Caco-2 (cell line): Measurements from ENCODE around the gene HMCES. TPM values are rescaled to one million over a fixed set of nuclear protein-coding genes. Genes with fewer than 3 reads are reported as not detected.

Source experiments
- BruUV-seq: library from RNA; stranded (reverse); fragments of 400-500 nt; replicated peaks from 2 replicates; lab custom pipeline; 2021; lab: Mats Ljungman, UMichigan
- CTCF ChIA-PET: fragments of 300-600 bp; sonication (Branson Sonifier 250); formaldehyde crosslinking; loops from one replicate; lab custom pipeline; 2022; ENCODE audit warnings: antibody characterized with exemption; lab: Charles Lee
- POLR2A ChIA-PET: fragments of 300-600 bp; sonication (Branson Sonifier 250); formaldehyde crosslinking; loops from one replicate; lab custom pipeline; 2022; ENCODE audit warnings: antibody characterized with exemption; lab: Charles Lee
- DNase-seq, 2 experiments: peaks; one replicate each; pipeline versions ENCODE4 v3.0.0 to v3.0.0-alpha.2; 2020 to 2022
- H3K27me3 ChIP-seq: replicated peaks from 2 replicates; pipeline ENCODE4 v1.6.0; 2011; ENCODE audit warnings: low read length; ENCODE audit not compliant: control insufficient read depth, insufficient read depth
- H3K36me3 ChIP-seq: 2 replicates; pipeline ENCODE4 v1.5.1; 2011; ENCODE audit warnings: low read length; ENCODE audit not compliant: control insufficient read depth, insufficient read depth
- H3K4me1 ChIP-seq: fragments of 250-450 bp; sonication (Bioruptor Pico); 2 replicates; pipeline ENCODE4 v1.5.1; 2020; ENCODE audit warnings: mild to moderate bottlenecking
- H3K4me3 ChIP-seq: 2 replicates; pipeline ENCODE4 v1.5.1; 2011; ENCODE audit warnings: low read depth, mild to moderate bottlenecking, control low read depth, low read length
- H3K9me3 ChIP-seq: fragments of 250-450 bp; sonication (Bioruptor Pico); 2 replicates; pipeline ENCODE4 v1.5.1; 2020; ENCODE audit warnings: mild to moderate bottlenecking, moderate library complexity
- H3K27ac Mint-ChIP-seq: one replicate; pipeline ENCODE4 v1.8.0; 2022; ENCODE audit warnings: mixed read lengths; ENCODE audit not compliant: unreplicated experiment
- H3K27me3 Mint-ChIP-seq: one replicate; pipeline ENCODE4 v1.8.0; 2022; ENCODE audit warnings: mixed read lengths; ENCODE audit not compliant: insufficient read depth, unreplicated experiment
- H3K36me3 Mint-ChIP-seq: one replicate; pipeline ENCODE4 v1.8.0; 2022; ENCODE audit warnings: mild to moderate bottlenecking, mixed read lengths; ENCODE audit not compliant: insufficient read depth, unreplicated experiment
- H3K4me1 Mint-ChIP-seq: one replicate; pipeline ENCODE4 v1.8.0; 2022; ENCODE audit warnings: low read depth, mixed read lengths; ENCODE audit not compliant: unreplicated experiment
- H3K4me3 Mint-ChIP-seq: one replicate; pipeline ENCODE4 v1.8.0; 2022; ENCODE audit warnings: mild to moderate bottlenecking, moderate library complexity, mixed read lengths; ENCODE audit not compliant: unreplicated experiment
- H3K9me3 Mint-ChIP-seq: one replicate; pipeline ENCODE4 v1.8.0; 2022; ENCODE audit warnings: mixed read lengths; ENCODE audit not compliant: unreplicated experiment
- CTCF ChIP-seq, 2 experiments: fragments of 200-600 bp in 1 of 2; IDR thresholded peaks; 1 replicate in 1 of 2; 2 replicates in 1 of 2; pipeline versions ENCODE4 v1.5.1 to v1.8.0; 2011 to 2022; ENCODE audit warnings: antibody characterized with exemption in 1 of 2, control low read depth in 1 of 2, inconsistent platforms in 1 of 2, low read depth in 1 of 2, low read length in 1 of 2, mild to moderate bottlenecking in 1 of 2, moderate library complexity in 1 of 2; ENCODE audit not compliant: insufficient read depth in 1 of 2, severe bottlenecking in 1 of 2, unreplicated experiment in 1 of 2
- intact Hi-C: fragments of 100-400 bp; cut with micrococcal nuclease; formaldehyde crosslinking; loops from one replicate; pipeline ENCODE4 v1.10.0; 2022; ENCODE audit not compliant: unreplicated experiment
- total RNA-seq: library from RNA; stranded (reverse); gene quantifications from 2 replicates; pipeline ENCODE4 v1.2.3, GENCODE V29; 2022

The HMCES gene
- total RNA-seq, 1 experiment from 2014 or later = 47.7 TPM

GRCh38 chr3:129256270-129256669 is 22.4 kb upstream of the HMCES start:
- DNase-seq = no peak
- no peak for TF ChIP-seq CTCF (IDR thresholded peaks at IDR 0.05; ENCODE audit: insufficient read depth in 1 of 2, low read depth in 1 of 2, low read length in 1 of 2, severe bottlenecking in 1 of 2, unreplicated experiment in 1 of 2)
- H3K4me3 Mint-ChIP-seq = no peak overlapping the region
- H3K27me3 ChIP-seq = no peaks in the 10 kb centered on the region
- no peaks in the 10 kb centered on the region for H3K27me3 Mint-ChIP-seq
- POLR2A ChIA-PET = no interaction called here
- H3K4me1 Mint-ChIP-seq = no peaks in the 10 kb centered on the region
- H3K27ac Mint-ChIP-seq = no peak overlapping the region
- H3K36me3 ChIP-seq = peaks cover 25% of the 10 kb centered on the region
- no peak overlapping the region for H3K4me3 ChIP-seq
- H3K9me3 Mint-ChIP-seq = no peaks in the 10 kb centered on the region
- peaks cover 88% of the 10 kb centered on the region for H3K36me3 Mint-ChIP-seq
- BruUV-seq = no TSS peak
- intact Hi-C loops = no loop called here
- H3K9me3 ChIP-seq = no peaks in the 10 kb centered on the region
- H3K4me1 ChIP-seq = no peaks in the 10 kb centered on the region
- CTCF ChIA-PET = no interaction called here

- no peak for TF ChIP-seq CTCF (IDR thresholded peaks at IDR 0.05; ENCODE audit: insufficient read depth in 1 of 2, low read depth in 1 of 2, low read length in 1 of 2, severe bottlenecking in 1 of 2, unreplicated experiment in 1 of 2)
- no peak for DNase-seq
- peaks cover 22% of the 10 kb centered on the region for H3K36me3 ChIP-seq
- ChIA-PET CTCF (no interaction called here), POLR2A (interaction anchor here (0.5 kb wide), 1 partner anchor 14 kb away, joined by 3 read pairs; no protein-coding TSS in a partner anchor)
- Mint-ChIP-seq H3K4me3 (no peak overlapping the region), H3K27ac (no peak overlapping the region), H3K9me3 (no peaks in the 10 kb centered on the region), H3K4me1 (no peaks in the 10 kb centered on the region), H3K27me3 (no peaks in the 10 kb centered on the region), H3K36me3 (peaks cover 87% of the 10 kb centered on the region)
- no peaks in the 10 kb centered on the region for H3K27me3 ChIP-seq
- H3K4me1 ChIP-seq = no peaks in the 10 kb centered on the region
- no peaks in the 10 kb centered on the region for H3K9me3 ChIP-seq
- intact Hi-C loops = no loop called here
- BruUV-seq = no TSS peak
- no peak overlapping the region for H3K4me3 ChIP-seq
Measured at GRCh38 chr3:129257609-129258008, 21.1 kb upstream of the HMCES start.

- H3K4me1 Mint-ChIP-seq = no peaks in the 10 kb centered on the region
- ChIA-PET POLR2A (no interaction called here), CTCF (no interaction called here)
- no peaks in the 10 kb centered on the region for H3K9me3 Mint-ChIP-seq
- TF ChIP-seq CTCF (IDR thresholded peaks at IDR 0.05; ENCODE audit: insufficient read depth in 1 of 2, low read depth in 1 of 2, low read length in 1 of 2, severe bottlenecking in 1 of 2, unreplicated experiment in 1 of 2) = no peak
- no peak overlapping the region for H3K27ac Mint-ChIP-seq
- no peak overlapping the region for H3K4me3 ChIP-seq
- no peaks in the 10 kb centered on the region for H3K9me3 ChIP-seq
- BruUV-seq = no TSS peak
- no peaks in the 10 kb centered on the region for H3K27me3 Mint-ChIP-seq
- peaks cover 14% of the 10 kb centered on the region for H3K36me3 ChIP-seq
- no peaks in the 10 kb centered on the region for H3K4me1 ChIP-seq
- H3K27me3 ChIP-seq = no peaks in the 10 kb centered on the region
- no peak overlapping the region for H3K4me3 Mint-ChIP-seq
- peaks cover 92% of the 10 kb centered on the region for H3K36me3 Mint-ChIP-seq
- no peak for DNase-seq
- intact Hi-C loops = no loop called here
Measured at GRCh38 chr3:129259612-129260477, 18.8 kb upstream of the HMCES start.
